Keratinocyte (primary cell): ENCODE measurements around the gene TAL1. TPM values are rescaled to one million over a fixed set of nuclear protein-coding genes. Genes with fewer than 3 reads are reported as not detected.

Source experiments
- DNase-seq: peaks from one replicate; pipeline ENCODE4 v3.0.0-alpha.2; 2011; ENCODE audit warnings: low read depth, missing footprints, low spot score
- FAIRE-seq: peaks from 2 replicates; lab custom pipeline; 2011; peaks lifted over from hg19 to GRCh38; lab: Jason Lieb, UNC
- H2AFZ ChIP-seq: 2 replicates; pipeline ENCODE4 v1.6.0; 2012; ENCODE audit warnings: low read length, control low read depth, inconsistent platforms; ENCODE audit not compliant: control insufficient read depth
- H3K27ac ChIP-seq: 2 replicates; pipeline ENCODE4 v1.5.1; 2011; ENCODE audit warnings: low read length; ENCODE audit not compliant: control insufficient read depth, insufficient read depth
- H3K27me3 ChIP-seq: 3 replicates; pipeline ENCODE4 v1.6.0; 2011; ENCODE audit warnings: low read length; ENCODE audit not compliant: control insufficient read depth, insufficient read depth; ENCODE audit errors: extremely low read depth
- H3K36me3 ChIP-seq, 2 experiments: 2 replicates in 1 of 2; 3 replicates in 1 of 2; pipeline ENCODE4 v1.5.1; 2011; ENCODE audit warnings: low read length in 2 of 2, mild to moderate bottlenecking in 1 of 2; ENCODE audit not compliant: control insufficient read depth in 2 of 2, insufficient read depth in 2 of 2; ENCODE audit errors: extremely low read depth in 1 of 2
- H3K4me1 ChIP-seq: 3 replicates; pipeline ENCODE4 v1.5.1; 2011; ENCODE audit warnings: low read length; ENCODE audit not compliant: control insufficient read depth, insufficient read depth; ENCODE audit errors: extremely low read depth
- H3K4me2 ChIP-seq: 3 replicates; pipeline ENCODE4 v1.6.0; 2011; ENCODE audit warnings: low read depth, low read length; ENCODE audit not compliant: control insufficient read depth, insufficient read depth; ENCODE audit errors: extremely low read depth
- H3K4me3 ChIP-seq, 3 experiments: fragments of 200-600 bp in 1 of 3; sonication (generic) in 1 of 3; 2 replicates in 2 of 3; 3 replicates in 1 of 3; pipeline ENCODE4 v1.5.1; 2011 to 2016; ENCODE audit warnings: low read length in 3 of 3, mild to moderate bottlenecking in 3 of 3, control low read depth in 2 of 3, inconsistent platforms in 1 of 3, low read depth in 1 of 3, mixed read lengths in 1 of 3, mixed run types in 1 of 3, moderate library complexity in 1 of 3; ENCODE audit not compliant: control insufficient read depth in 2 of 3, insufficient read depth in 2 of 3; ENCODE audit errors: extremely low read depth in 1 of 3
- H3K79me2 ChIP-seq: 2 replicates; pipeline ENCODE4 v1.6.0; 2012; ENCODE audit warnings: low read length; ENCODE audit not compliant: control insufficient read depth, insufficient read depth
- H3K9ac ChIP-seq: 3 replicates; pipeline ENCODE4 v1.6.0; 2011; ENCODE audit warnings: low read length; ENCODE audit not compliant: control insufficient read depth, insufficient read depth; ENCODE audit errors: extremely low read depth
- H3K9me1 ChIP-seq: 3 replicates; pipeline ENCODE4 v1.6.0; 2011; ENCODE audit warnings: low read length; ENCODE audit not compliant: control insufficient read depth, insufficient read depth; ENCODE audit errors: extremely low read depth
- H3K9me3 ChIP-seq: 2 replicates; pipeline ENCODE4 v1.5.1; 2012; ENCODE audit warnings: low read depth, low read length; ENCODE audit not compliant: control insufficient read depth
- H4K20me1 ChIP-seq: 3 replicates; pipeline ENCODE4 v1.6.0; 2011; ENCODE audit warnings: low read length; ENCODE audit not compliant: control insufficient read depth, insufficient read depth; ENCODE audit errors: extremely low read depth
- CTCF ChIP-seq, 3 experiments: IDR thresholded peaks in 1 of 3; conservative IDR thresholded peaks in 1 of 3; optimal IDR thresholded peaks in 1 of 3; 2 replicates in 2 of 3; 3 replicates in 1 of 3; pipeline versions ENCODE3 to v1.5.1; 2011; ENCODE audit warnings: low read length in 3 of 3, mild to moderate bottlenecking in 3 of 3, moderate library complexity in 2 of 3, control low read depth in 1 of 3, inconsistent platforms in 1 of 3; ENCODE audit not compliant: insufficient read depth in 2 of 3; ENCODE audit errors: extremely low read depth in 1 of 3
- EZH2 ChIP-seq: IDR thresholded peaks from one replicate; pipeline ENCODE4 v1.6.1; 2012; ENCODE audit warnings: inconsistent platforms, mild to moderate bottlenecking, low read length, moderate library complexity
- dilution Hi-C: fragments of 300-500 bp; cut with MboI; formaldehyde crosslinking; loops from one replicate; pipeline ENCODE4 v1.7.0; 2020; ENCODE audit warnings: low sequenced_read_pairs; ENCODE audit not compliant: extremely low pct_ligation_motif_present
- polyA plus RNA-seq, 5 experiments: library from polyadenylated mRNA; depleted of rRNA in 3 of 5; stranded (reverse) in 3 of 5; stranded (forward) in 1 of 5; unstranded in 1 of 5; fragments of >200 nt; gene quantifications; 1 replicate in 1 of 5; 2 replicates in 3 of 5; 3 replicates in 1 of 5; pipeline versions ENCODE4 v1.2.1 to v1.2.3, GENCODE V29; 2011 to 2012; ENCODE audit warnings: missing spikeins in 2 of 5, low read depth in 1 of 5, low replicate concordance in 1 of 5

Gene TAL1
- polyA plus RNA-seq, 1 donor (not counting 4 experiments of a cell fraction or from before 2014, with no cell fraction given): not detected

- Histone ChIP-seq H4K20me1 (no peaks in the 10 kb centered on the region), H3K9me1 (no peaks in the 10 kb centered on the region), H3K9me3 (no peaks in the 10 kb centered on the region), H3K4me2 (no peak overlapping the region), H3K27me3 (no peaks in the 10 kb centered on the region), H2AFZ (no peak overlapping the region), H3K27ac (no peak overlapping the region), H3K79me2 (no peaks in the 10 kb centered on the region), H3K36me3 (no peaks in the 10 kb centered on the region), H3K9ac (no peak overlapping the region), H3K4me1 (peaks cover 2% of the 10 kb centered on the region), H3K4me3 (no peak overlapping the region)
- DNase-seq: no peak
- no peak for FAIRE-seq
- TF ChIP-seq CTCF (optimal IDR thresholded peaks at IDR 0.05 in 1 of 3, IDR thresholded peaks at IDR 0.05 in 1 of 3, conservative IDR thresholded peaks at IDR 0.05 in 1 of 3; ENCODE audit: extremely low read depth in 1 of 3, insufficient read depth in 2 of 3, low read length in 3 of 3) (no peak), EZH2 (no peak)
- dilution Hi-C loops: no loop called here
Observed at GRCh38 chr1:47172782-47173181, 59.2 kb downstream of the TAL1 start.

Other genes with a start within 250 kb of the TAL1 start
- 0.93 to 1.2 TPM (median 1.00 TPM) in 3 replicates for gene CYP4X1, start 208.6 kb downstream of the TAL1 start, polyA plus RNA-seq
- not detected in 3 replicates for gene CYP4Z1, start 165.0 kb downstream of the TAL1 start, polyA plus RNA-seq
- gene CYP4A22, start 94.8 kb downstream of the TAL1 start, polyA plus RNA-seq: not detected in 3 replicates
- 1.5 to 29.2 TPM (median 1.5 TPM) in 3 replicates for gene PDZK1IP1, start 42.2 kb downstream of the TAL1 start, polyA plus RNA-seq
- 3.8 to 10.5 TPM (median 9.4 TPM) in 3 replicates for gene STIL, start 81.9 kb upstream of the TAL1 start, polyA plus RNA-seq
- 35.5 to 63.8 TPM (median 37.0 TPM) in 3 replicates for gene CMPK1, start 101.6 kb upstream of the TAL1 start, polyA plus RNA-seq
- gene FOXE3, start 184.1 kb upstream of the TAL1 start, polyA plus RNA-seq: 0.03 TPM in 1 of 3 replicates, not detected in the others
- 0.01 to 0.05 TPM (median 0.04 TPM) in 3 replicates for gene FOXD2, start 205.8 kb upstream of the TAL1 start, polyA plus RNA-seq